RWPE1 (cell line): Measurements from ENCODE around the gene BGLAP.
A peak's percentile ranks its signal among the peaks of the same experiment; 100 is the strongest.

ENCODE experiments used
- CTCF ChIA-PET: fragments of 350-600 bp; sonication (Branson Sonifier 250); formaldehyde crosslinking; extraction: SDS; loops from one replicate; lab custom pipeline; 2021; lab: Yijun Ruan, JAX
- POLR2A ChIA-PET: fragments of 400-600 bp; formaldehyde crosslinking; extraction: SDS; loops from one replicate; lab custom pipeline; 2020; ENCODE audit warnings: antibody characterized with exemption; ENCODE audit not compliant: low non-redundant PET; lab: Yijun Ruan, JAX
- DNase-seq: peaks from one replicate; pipeline ENCODE4 v3.0.0; 2012; ENCODE audit warnings: low spot score
- H3K27ac ChIP-seq: fragments of 450-650 bp; 2 replicates; pipeline ENCODE4 v1.5.1; 2017
- CTCF ChIP-seq: fragments of 450-650 bp; conservative IDR thresholded peaks from 2 replicates; pipeline ENCODE4 v1.5.1; 2017; ENCODE audit warnings: low read depth, mild to moderate bottlenecking

The BGLAP gene

GRCh38 chr1:156242738-156243137 is 754 bp downstream of the BGLAP start:
- no peak for DNase-seq
- POLR2A ChIA-PET: no interaction called here
- CTCF ChIA-PET: interaction anchor here (0.6 kb wide), 1 partner anchor 18 kb away, joined by 3 read pairs; no protein-coding TSS in a partner anchor
- no peak for TF ChIP-seq CTCF
- peak overlapping the region; percentile 89 for H3K27ac ChIP-seq

GRCh38 chr1:156244126-156244525 is 2.1 kb downstream of the BGLAP start:
- ChIA-PET CTCF (interaction anchor here (0.6 kb wide), 1 partner anchor 199 kb away, joined by 3 read pairs; no protein-coding TSS in a partner anchor), POLR2A (no interaction called here)
- no peak for TF ChIP-seq CTCF
- peak overlapping the region; percentile 89 for H3K27ac ChIP-seq
- DNase-seq: no peak

DNA sequence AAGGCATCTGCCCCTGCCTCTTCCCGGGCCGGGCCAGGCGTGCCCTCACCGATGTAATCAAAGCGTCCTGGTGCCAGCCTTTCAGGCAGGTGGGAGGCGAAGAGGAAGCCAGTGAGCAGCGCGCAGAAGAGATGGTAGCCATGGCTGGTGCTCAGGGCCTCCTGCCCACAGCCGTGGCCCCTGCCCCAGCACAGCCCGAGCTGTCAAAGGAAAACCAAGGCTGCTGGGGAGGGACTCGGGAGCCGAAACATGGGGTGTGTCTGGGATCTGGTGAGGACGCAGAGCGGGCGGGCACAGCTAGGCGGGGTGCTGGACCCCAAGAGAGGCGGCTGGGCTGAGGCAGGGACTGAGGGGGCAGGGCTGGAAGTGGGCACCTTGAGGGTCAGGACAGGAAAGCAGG is 2.7 kb downstream of the BGLAP start:
- no peak overlapping the region for H3K27ac ChIP-seq
- CTCF ChIA-PET: interaction anchor here (0.6 kb wide), 1 partner anchor 198 kb away, joined by 3 read pairs; no protein-coding TSS in a partner anchor
- POLR2A ChIA-PET: no interaction called here
- no peak for TF ChIP-seq CTCF
- no peak for DNase-seq

GRCh38 chr1:156245451-156246232 is 3.7 kb downstream of the BGLAP start:
- DNase-seq: no peak

GRCh38 chr1:156246241-156246780 is 4.3 kb downstream of the BGLAP start:
- POLR2A ChIA-PET: no interaction called here
- DNase-seq: no peak
- peak overlapping the region; percentile 82 for H3K27ac ChIP-seq
- no peak for TF ChIP-seq CTCF
- CTCF ChIA-PET: interaction anchor here (0.7 kb wide), 1 partner anchor 21 kb away, joined by 3 read pairs; no protein-coding TSS in a partner anchor

More at GRCh38 chr1:156245451-156246232, 3.7 kb downstream of the BGLAP start:
- no peak overlapping the region for H3K27ac ChIP-seq
- ChIA-PET POLR2A (no interaction called here), CTCF (interaction anchor here (0.7 kb wide), 1 partner anchor 21 kb away, joined by 3 read pairs; no protein-coding TSS in a partner anchor)
- TF ChIP-seq CTCF: no peak

DNA sequence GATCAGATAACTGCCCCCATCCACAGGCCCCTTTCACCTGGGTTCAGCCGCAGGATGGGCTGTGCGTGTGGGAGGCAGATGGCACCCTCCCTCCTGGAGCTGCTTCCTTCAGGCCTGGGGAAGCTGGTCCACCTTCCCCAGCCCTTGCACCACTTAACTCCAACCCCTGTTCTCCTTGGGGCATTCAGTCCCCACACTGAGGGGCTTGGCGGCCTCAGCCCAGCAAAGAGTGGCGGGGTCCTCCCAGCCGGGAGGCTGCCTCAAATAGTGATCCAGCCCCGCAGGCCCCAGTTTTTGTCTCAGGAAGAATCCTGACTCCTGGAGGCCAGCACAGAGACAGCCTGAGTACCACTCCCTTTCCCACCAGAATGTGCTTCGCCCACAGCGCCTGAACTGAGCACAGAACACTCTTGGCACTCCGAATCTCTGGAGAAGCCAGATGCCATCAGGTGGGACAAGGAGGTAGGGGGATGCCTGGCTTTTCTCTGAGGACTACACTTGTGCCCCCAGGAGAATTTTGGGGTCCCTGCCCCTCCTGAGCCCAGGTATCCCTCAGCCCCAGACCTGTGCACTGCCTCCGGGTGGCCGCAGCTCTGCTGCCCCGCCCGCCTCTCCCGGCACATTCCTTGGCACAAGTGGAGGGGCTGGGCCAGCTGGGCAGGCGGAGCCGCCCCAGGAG is 4.9 kb downstream of the BGLAP start:
- no peak for DNase-seq
- ChIA-PET POLR2A (no interaction called here), CTCF (no interaction called here)
- TF ChIP-seq CTCF: no peak
- peak overlapping the region; percentile 82 for H3K27ac ChIP-seq
